Pancreas (tissue), 10 donors: Measurements from ENCODE around the gene CALHM4. TPM values are rescaled to one million over a fixed set of nuclear protein-coding genes. Genes with fewer than 3 reads are reported as not detected.

Experiments
- ATAC-seq, 4 donors: fragments of 200-7000 bp; cut with Tn5 transposase; one replicate each; pipeline versions ENCODE4 v1.8.0 to v1.9.1; 2020; ENCODE audit warnings: mild to moderate bottlenecking in 4 of 4, moderate library complexity in 4 of 4
- DNase-seq, 6 donors: peaks; one replicate each; pipeline ENCODE4 v3.0.0-alpha.2; 2020
- FAIRE-seq: peaks from 2 replicates; lab custom pipeline; 2012; peaks lifted over from hg19 to GRCh38; lab: Jason Lieb, UNC
- H3K27ac ChIP-seq, 4 donors: fragments of 200-600 bp; sonication (generic); 1 replicate in 3 of 4; 2 replicates in 1 of 4; pipeline versions ENCODE4 v1.5.0 to v1.8.0; 2020
- H3K27me3 ChIP-seq, 4 donors: fragments of 200-600 bp; one replicate each; pipeline ENCODE4 v1.8.0; 2021
- H3K36me3 ChIP-seq, 3 donors: fragments of 200-600 bp; sonication (generic) in 1 of 3; one replicate each; pipeline versions ENCODE4 v1.5.0 to v1.8.0; 2020 to 2021
- H3K4me1 ChIP-seq, 3 donors: fragments of 200-600 bp; one replicate each; pipeline ENCODE4 v1.8.0; 2021
- H3K4me3 ChIP-seq, 4 donors: fragments of 200-600 bp; sonication (generic) in 2 of 4; one replicate each; pipeline versions ENCODE4 v1.5.0 to v1.8.0; 2020 to 2021
- H3K9me3 ChIP-seq, 4 donors: fragments of 200-600 bp; one replicate each; pipeline ENCODE4 v1.8.0; 2021
- WGBS, 2 donors: extraction: QIAGEN DNeasy Blood & Tissue Kit; methylation state at CpG; one replicate each; pipeline ENCODE4 v1.1.7; 2013; 5-methylcytosine and 5-hydroxymethylcytosine counted together
- intact Hi-C, 3 donors: fragments of 100-400 bp; cut with DNase I; formaldehyde crosslinking; loops; one replicate each; pipeline versions ENCODE4 v1.11.1 to v1.14.2; 2022
- polyA plus RNA-seq, 2 donors: library from polyadenylated mRNA; stranded (reverse); fragments of 200-250 nt; gene quantifications; one replicate each; pipeline ENCODE4 v1.2.3, GENCODE V29; 2013
- total RNA-seq, 6 donors: library from RNA; stranded (reverse); fragmentation: NEBNext Ultra II Directional in 4 of 6; extraction: Animal tissue kit (Norgen Biotek cat#: 25700) in 4 of 6; gene quantifications; one replicate each; pipeline versions ENCODE4 v1.2.1 to v1.2.4, GENCODE V29; 2021 to 2023
- TF ChIP-seq, protein P1 (sequence below), 4 donors: fragments of 200-600 bp; sonication (generic) in 3 of 4; IDR thresholded peaks; one replicate each; pipeline versions ENCODE4 v1.5.0 to v1.8.0; 2021; ENCODE audit warnings: antibody characterized with exemption in 4 of 4
- donor health status: healthy with polysubstance abuse.
- donor health status: DM: no; HTN: no; CAD: no; lungs with moderate emphysema.
- donor health status: DM: no; HTN: no; CAD: no.
- donor health status: control.
- donor health status: control.
- donor health status: Bipolar disorder and iron deficiency.
- donor health status: DM: yes; HTN: yes; CAD: no.
- donor health status: DM: no; HTN: no; CAD: no.
- donor health status: DM: no; HTN: no; CAD: no.
- donor health status: DM: yes; HTN: yes; CAD: no.

Gene CALHM4
- total and polyA plus RNA-seq, 8 donors, result not detected

DNA sequence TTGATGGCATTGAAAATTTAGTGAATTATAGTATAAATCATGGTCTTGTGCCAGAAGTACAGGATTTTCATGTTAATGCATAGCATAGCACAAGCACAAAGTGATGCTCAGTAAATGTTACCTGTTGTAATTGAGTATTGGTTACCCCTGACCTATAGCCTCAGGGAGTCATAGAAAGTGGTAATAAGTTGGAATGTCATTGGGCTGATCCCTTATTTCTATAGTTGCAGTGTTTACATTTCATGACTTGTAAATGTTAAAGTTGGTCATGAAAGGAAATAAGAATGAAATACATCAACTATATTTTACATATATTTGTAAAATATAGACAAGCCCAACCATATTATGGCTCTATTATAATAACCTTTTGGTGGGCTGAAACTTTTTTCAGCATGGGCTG, 24.8 kb downstream of the CALHM4 start:
- no peak overlapping the region for H3K4me3 ChIP-seq
- intact Hi-C loops, result no loop called here
- no peaks in the 10 kb centered on the region for H3K9me3 ChIP-seq
- no peak for FAIRE-seq
- DNase-seq, result no peak
- H3K27me3 ChIP-seq, result no peaks in the 10 kb centered on the region
- no peak for ATAC-seq
- TF ChIP-seq, protein P1, sequence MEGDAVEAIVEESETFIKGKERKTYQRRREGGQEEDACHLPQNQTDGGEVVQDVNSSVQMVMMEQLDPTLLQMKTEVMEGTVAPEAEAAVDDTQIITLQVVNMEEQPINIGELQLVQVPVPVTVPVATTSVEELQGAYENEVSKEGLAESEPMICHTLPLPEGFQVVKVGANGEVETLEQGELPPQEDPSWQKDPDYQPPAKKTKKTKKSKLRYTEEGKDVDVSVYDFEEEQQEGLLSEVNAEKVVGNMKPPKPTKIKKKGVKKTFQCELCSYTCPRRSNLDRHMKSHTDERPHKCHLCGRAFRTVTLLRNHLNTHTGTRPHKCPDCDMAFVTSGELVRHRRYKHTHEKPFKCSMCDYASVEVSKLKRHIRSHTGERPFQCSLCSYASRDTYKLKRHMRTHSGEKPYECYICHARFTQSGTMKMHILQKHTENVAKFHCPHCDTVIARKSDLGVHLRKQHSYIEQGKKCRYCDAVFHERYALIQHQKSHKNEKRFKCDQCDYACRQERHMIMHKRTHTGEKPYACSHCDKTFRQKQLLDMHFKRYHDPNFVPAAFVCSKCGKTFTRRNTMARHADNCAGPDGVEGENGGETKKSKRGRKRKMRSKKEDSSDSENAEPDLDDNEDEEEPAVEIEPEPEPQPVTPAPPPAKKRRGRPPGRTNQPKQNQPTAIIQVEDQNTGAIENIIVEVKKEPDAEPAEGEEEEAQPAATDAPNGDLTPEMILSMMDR (IDR thresholded peaks at IDR 0.05), result no peak
- no peak overlapping the region for H3K27ac ChIP-seq
- peaks cover 0 to 9% (median 0%) of the 10 kb centered on the region in 3 donors for H3K36me3 ChIP-seq
- H3K4me1 ChIP-seq, result peaks cover 0 to 8% (median 2%) of the 10 kb centered on the region in 3 donors

DNA sequence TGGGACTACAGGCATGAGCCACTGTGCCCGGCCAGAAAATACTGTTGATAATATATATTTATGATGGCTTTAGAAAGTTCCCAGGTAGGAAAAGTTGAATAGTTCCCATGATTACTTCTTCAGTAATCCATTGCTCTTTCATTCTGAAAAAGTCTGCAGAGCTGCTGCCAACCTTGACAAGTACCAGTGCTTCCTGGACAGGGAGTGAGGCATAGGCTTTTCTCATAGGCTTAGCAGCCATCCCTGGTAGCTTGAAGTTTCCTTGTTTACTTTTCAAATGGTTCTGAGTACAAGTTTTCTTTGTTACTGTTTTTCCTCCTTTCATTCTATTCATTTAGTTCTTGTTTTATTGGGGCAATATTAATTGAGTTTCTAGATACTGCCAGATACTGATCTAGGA, 25.6 kb downstream of the CALHM4 start:
- FAIRE-seq, result no peak
- H3K9me3 ChIP-seq, result no peaks in the 10 kb centered on the region
- H3K36me3 ChIP-seq, result peaks cover 0 to 9% (median 0%) of the 10 kb centered on the region in 3 donors
- peaks cover 0 to 5% (median 0%) of the 10 kb centered on the region in 3 donors for H3K4me1 ChIP-seq
- no peak overlapping the region for H3K4me3 ChIP-seq
- peak; percentile 60 to 78 (median 78) for ATAC-seq
- DNase-seq, result no peak
- TF ChIP-seq, protein P1 (IDR thresholded peaks at IDR 0.05), result no peak
- no peak overlapping the region for H3K27ac ChIP-seq
- H3K27me3 ChIP-seq, result no peaks in the 10 kb centered on the region
- WGBS, 2 donors, result 70 to 74% methylated on average over 1 of the region's 1 CpG
- intact Hi-C loops, result no loop called here

DNA sequence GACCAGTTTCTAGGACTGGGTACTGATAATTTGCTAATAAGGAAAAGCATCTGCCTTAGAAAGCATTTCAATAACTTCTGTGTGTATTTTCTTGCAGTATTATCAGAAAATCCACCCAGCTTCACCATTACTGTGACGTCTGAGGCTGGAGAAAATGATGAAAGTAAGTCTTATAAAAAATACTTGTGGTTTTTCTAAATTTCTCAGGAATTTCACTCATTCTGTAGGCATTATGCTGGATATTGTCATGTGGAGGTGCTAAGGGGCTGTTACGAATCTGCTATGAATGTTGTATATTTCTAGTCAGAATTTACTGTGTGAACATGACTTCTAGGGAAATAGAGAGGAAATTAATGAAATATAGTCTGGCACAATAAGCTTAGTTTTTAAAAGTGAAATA, 26.6 kb downstream of the CALHM4 start:
- FAIRE-seq, result no peak
- Histone ChIP-seq H3K9me3 (no peaks in the 10 kb centered on the region), H3K4me3 (no peak overlapping the region), H3K27me3 (no peaks in the 10 kb centered on the region), H3K36me3 (peaks cover 0 to 13% (median 0%) of the 10 kb centered on the region in 3 donors), H3K27ac (no peak overlapping the region), H3K4me1 (peaks cover 0 to 5% (median 0%) of the 10 kb centered on the region in 3 donors)
- TF ChIP-seq, protein P1 (IDR thresholded peaks at IDR 0.05), result no peak
- intact Hi-C loops, result no loop called here
- no peak for DNase-seq
- WGBS, 2 donors, result 74 to 84% methylated on average over 2 of the region's 2 CpGs
- no peak for ATAC-seq

DNA sequence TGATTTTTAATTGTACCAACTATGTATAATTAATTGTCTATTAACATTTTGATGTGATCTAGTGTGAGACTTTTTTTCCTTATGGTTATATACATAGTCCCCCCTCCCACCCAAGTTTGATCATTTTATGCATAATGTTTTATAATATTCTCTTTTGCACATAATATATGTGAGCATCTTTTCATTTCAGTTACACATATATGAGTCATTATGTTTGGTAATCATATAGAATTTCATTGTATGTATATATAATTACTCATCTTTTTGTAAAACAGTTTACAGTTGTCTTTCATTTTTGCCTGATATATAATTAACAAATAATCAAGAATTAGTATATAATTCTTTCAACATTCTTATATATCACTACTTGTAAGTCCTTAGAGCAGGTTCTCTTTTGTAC, 32.7 kb downstream of the CALHM4 start:
- H3K36me3 ChIP-seq, result peaks cover 0 to 25% (median 3%) of the 10 kb centered on the region in 3 donors

DNA sequence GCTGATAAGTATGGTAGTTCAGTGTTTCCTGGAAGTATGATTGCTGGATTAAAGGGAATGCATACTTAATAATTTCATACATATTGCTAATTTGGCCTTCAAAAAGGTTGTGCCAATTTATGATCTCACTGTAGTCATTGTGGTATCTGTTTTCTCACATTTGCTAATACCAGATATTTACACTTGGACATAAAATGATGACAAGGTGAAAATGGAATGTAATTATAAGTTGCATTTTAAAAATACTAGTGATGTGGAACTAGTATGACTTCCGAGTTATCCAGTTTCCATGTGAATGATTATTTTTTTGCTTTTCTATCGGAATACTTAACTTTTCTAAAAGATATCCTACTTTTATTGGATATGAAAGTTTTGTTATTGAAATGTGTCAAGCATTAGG, 33.2 kb downstream of the CALHM4 start:
- ATAC-seq, result no peak
- 93 to 97% methylated on average over 2 of the region's 2 CpGs for WGBS, 2 donors
- Histone ChIP-seq H3K27ac (no peak overlapping the region), H3K4me3 (no peak overlapping the region), H3K9me3 (no peaks in the 10 kb centered on the region), H3K27me3 (no peaks in the 10 kb centered on the region), H3K36me3 (peaks cover under 1 to 30% (median 6%) of the 10 kb centered on the region in 3 donors), H3K4me1 (no peaks in the 10 kb centered on the region)
- TF ChIP-seq, protein P1 (IDR thresholded peaks at IDR 0.05), result no peak
- DNase-seq, result no peak
- intact Hi-C loops, result no loop called here
- FAIRE-seq, result no peak

More for the DNA sequence above, 32.7 kb downstream of the CALHM4 start:
- ATAC-seq, result no peak
- intact Hi-C loops, result no loop called here
- TF ChIP-seq, protein P1 (IDR thresholded peaks at IDR 0.05), result no peak
- no peaks in the 10 kb centered on the region for H3K27me3 ChIP-seq
- H3K4me3 ChIP-seq, result no peak overlapping the region
- no peak overlapping the region for H3K27ac ChIP-seq
- no peak for DNase-seq
- no peaks in the 10 kb centered on the region for H3K9me3 ChIP-seq
- H3K4me1 ChIP-seq, result no peaks in the 10 kb centered on the region
- no peak for FAIRE-seq
